Measurements from ENCODE around the gene DISC1.
A peak's percentile ranks its signal among the peaks of the same experiment; 100 is the strongest.
"Not testable (repeated sequence)": the region's sequence is repeated elsewhere in the genome, so short reads cannot be mapped to it uniquely, and the experiment has no call there.

DISC1 gene

GRCh38 chr1:231940701-231941100, 314.1 kb downstream of the DISC1 start:
- H3K9me3 Mint-ChIP-seq = peaks cover 7% of the 10 kb centered on the region
- TF ChIP-seq CTCF (IDR thresholded peaks at IDR 0.05; ENCODE audit: unreplicated experiment in 3 of 3) = no peak
- H3K4me1 Mint-ChIP-seq = peaks cover 44% of the 10 kb centered on the region
- H3K36me3 Mint-ChIP-seq (ENCODE audit: low read depth) = peaks cover 9% of the 10 kb centered on the region
- H3K27me3 Mint-ChIP-seq (ENCODE audit: low read depth) = peaks cover 49% of the 10 kb centered on the region
- H3K4me3 Mint-ChIP-seq = no peak overlapping the region
- no peak overlapping the region for H3K27ac Mint-ChIP-seq

- no peak for TF ChIP-seq CTCF (IDR thresholded peaks at IDR 0.05; ENCODE audit: unreplicated experiment in 3 of 3)
- H3K27me3 Mint-ChIP-seq (ENCODE audit: low read depth) = peaks cover 49% of the 10 kb centered on the region
Measured at GRCh38 chr1:231943084-231943483, 316.5 kb downstream of the DISC1 start.

GRCh38 chr1:231948102-231948501, 321.5 kb downstream of the DISC1 start:
- H3K4me3 Mint-ChIP-seq, H3K27ac Mint-ChIP-seq: not testable (repeated sequence)
- Mint-ChIP-seq H3K36me3 (ENCODE audit: low read depth) (peaks cover 16% of the 10 kb centered on the region), H3K27me3 (ENCODE audit: low read depth) (peaks cover 41% of the 10 kb centered on the region), H3K4me1 (peaks cover 38% of the 10 kb centered on the region), H3K9me3 (peaks cover 16% of the 10 kb centered on the region)

More at GRCh38 chr1:231943084-231943483, 316.5 kb downstream of the DISC1 start:
- Mint-ChIP-seq H3K4me3 (no peak overlapping the region), H3K27ac (no peak overlapping the region), H3K36me3 (ENCODE audit: low read depth) (peaks cover 18% of the 10 kb centered on the region), H3K4me1 (peaks cover 21% of the 10 kb centered on the region), H3K9me3 (peaks cover 19% of the 10 kb centered on the region)

- Mint-ChIP-seq H3K4me1 (peaks cover 48% of the 10 kb centered on the region), H3K9me3 (peaks cover 16% of the 10 kb centered on the region), H3K27me3 (ENCODE audit: low read depth) (peaks cover 45% of the 10 kb centered on the region), H3K27ac (peak overlapping the region; percentile 36 to 81 (median 39)), H3K36me3 (ENCODE audit: low read depth) (peaks cover 15% of the 10 kb centered on the region), H3K4me3 (no peak overlapping the region)
- no peak for TF ChIP-seq CTCF (IDR thresholded peaks at IDR 0.05; ENCODE audit: unreplicated experiment in 3 of 3)
Measured at GRCh38 chr1:231949277-231950091, 322.9 kb downstream of the DISC1 start.

GRCh38 chr1:231950331-231951128, 323.9 kb downstream of the DISC1 start:
- peaks cover 11% of the 10 kb centered on the region for H3K36me3 Mint-ChIP-seq (ENCODE audit: low read depth)

More at GRCh38 chr1:231950331-231951128, 323.9 kb downstream of the DISC1 start:
- Mint-ChIP-seq H3K4me3 (peak overlapping the region in 1 of 3 experiments; percentile 10), H3K27me3 (ENCODE audit: low read depth) (peaks cover 44% of the 10 kb centered on the region), H3K4me1 (peaks cover 48% of the 10 kb centered on the region), H3K27ac (peak overlapping the region; percentile 36 to 81 (median 39)), H3K9me3 (peaks cover 13% of the 10 kb centered on the region)
- no peak for TF ChIP-seq CTCF (IDR thresholded peaks at IDR 0.05; ENCODE audit: unreplicated experiment in 3 of 3)

All from nephron (organoid).